Activated gamma-delta T cell (primary cell): ENCODE measurements around the gene ST14.

Experiments used
- DNase-seq: peaks from one replicate; lab custom pipeline; 2025; lab: John Stamatoyannopoulos, UW
- total RNA-seq, 2 donors: gene quantifications; one replicate each; lab custom pipeline; 2026; lab: John Stamatoyannopoulos, UW

The ST14 gene
- 0.05 to 0.61 reads per million in 2 donors for total RNA-seq

DNA sequence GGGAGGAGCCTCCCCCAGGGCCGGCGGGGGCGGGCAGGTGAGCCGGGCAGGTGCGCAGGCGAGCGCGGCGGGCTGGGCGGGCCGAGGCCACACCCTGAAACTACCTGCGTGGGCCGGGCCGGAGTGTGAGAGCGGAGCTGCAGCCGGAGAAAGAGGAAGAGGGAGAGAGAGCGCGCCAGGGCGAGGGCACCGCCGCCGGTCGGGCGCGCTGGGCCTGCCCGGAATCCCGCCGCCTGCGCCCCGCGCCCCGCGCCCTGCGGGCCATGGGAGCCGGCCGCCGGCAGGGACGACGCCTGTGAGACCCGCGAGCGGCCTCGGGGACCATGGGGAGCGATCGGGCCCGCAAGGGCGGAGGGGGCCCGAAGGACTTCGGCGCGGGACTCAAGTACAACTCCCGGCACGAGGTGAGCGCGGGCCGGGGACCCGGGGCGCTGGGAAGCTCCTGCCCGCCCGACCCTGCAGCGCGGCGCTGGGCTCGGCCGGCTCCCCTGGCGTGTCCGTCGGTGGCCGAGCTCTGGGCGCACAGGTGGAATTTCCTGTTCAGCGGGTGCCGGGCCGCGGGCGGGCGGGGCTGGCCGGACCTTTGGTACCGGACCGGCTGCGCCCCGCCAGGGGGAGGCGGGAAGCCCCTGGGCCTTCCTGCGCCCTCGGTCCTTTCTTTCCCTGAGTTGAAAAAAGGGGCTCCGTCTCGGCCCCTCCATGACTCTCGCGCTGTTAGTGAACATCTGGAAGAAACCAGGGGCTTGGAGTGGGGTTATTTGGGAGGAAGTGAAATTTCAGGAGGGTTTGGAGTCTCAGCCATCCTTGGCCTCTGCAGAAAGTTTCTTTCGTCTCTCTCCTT, at the start of gene ST14:
Gene ST14, plus strand, starts transcription at position 126 of the 841 bp plus-strand sequence. Its CDS starts 198 bp downstream, at position 324.
- no peak for DNase-seq

DNA sequence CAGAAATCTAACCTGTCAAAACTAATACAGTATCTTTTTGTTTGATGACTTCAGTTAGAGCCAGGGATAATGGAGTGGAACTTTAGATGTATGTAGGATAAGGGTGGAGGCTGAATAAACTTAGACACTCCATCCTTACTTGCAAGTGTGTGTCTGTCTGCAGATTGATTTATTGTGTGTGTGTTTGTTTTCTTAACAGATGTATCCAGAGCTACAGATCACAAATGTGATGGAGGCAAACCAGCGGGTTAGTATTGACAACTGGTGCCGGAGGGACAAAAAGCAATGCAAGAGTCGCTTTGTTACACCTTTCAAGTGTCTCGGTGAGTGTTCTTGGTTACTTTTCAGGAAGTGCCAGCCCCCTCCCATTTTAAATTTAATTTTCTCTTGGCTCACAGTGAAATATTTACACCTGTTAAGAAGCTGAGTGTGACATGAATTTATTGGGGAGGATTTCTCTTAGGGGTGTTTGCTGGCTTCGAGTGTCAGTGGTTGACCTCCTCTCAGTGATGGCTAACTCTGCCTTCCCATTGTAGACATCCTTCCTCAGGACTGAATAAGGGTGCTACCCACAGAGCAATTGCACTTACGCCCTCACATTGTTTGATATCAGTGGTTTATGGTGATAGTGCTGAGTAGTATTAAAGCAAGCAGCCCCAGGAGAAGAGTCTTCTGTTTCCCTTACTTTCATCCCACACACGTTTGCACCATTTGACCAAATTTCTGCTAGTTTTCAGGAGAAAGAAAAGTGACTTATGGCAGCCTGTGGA, 49.1 kb upstream of the ST14 start:
- DNase-seq: no peak

DNA sequence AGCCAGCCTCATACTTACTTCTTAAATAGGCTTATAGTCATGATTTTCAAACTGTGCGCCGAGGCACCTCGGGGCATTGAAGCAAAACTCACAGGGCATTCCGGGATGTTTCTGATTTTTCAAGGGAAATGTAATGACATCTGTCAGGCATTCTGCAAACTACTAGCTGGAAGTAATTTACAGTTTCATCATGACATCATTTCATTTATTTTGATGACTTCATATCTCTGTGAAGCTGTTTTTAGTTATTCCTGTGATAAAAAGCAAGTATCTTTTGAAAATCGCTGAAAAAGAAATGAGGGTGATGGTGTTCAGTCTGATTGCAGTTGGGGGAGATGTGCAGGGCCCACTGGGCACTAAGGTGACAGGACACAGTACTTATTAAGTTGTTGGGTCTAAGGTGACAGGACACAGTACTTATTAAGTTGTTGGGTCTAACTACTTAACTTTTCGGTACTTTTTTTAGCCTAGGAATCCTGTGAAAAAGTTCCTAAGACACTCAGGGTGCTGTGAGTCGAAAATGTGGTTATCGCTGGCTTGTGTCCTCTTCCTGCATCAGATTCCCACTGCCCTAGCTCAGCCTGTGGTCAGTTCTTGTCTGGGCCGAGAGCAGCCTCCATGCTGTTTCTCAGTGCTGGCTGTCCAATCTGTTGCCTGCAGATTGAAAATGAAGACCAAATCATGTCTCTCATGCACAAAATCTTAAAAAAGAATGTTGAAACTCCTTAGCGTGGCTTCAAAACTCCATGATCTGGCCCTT, 47.3 kb upstream of the ST14 start:
- no peak for DNase-seq

DNA sequence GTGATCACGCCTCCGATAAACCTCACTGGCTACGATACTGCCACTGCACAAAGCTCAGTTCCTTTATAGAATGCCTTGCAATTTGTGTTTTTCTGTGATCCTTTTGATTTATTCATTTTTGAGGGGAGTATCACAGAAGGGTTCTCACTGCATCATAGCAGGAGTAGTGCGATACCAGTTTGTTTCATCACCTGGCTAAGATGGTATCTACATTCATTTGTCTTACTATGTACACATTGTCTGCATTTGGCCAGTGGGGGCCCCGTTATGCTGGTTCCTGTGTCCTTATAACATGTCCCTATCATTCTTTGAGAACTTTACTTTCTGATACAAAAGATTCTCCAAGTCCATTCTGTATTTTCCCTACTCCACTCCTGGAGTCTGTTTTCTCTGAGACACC, 45.3 kb upstream of the ST14 start:
- DNase-seq: no peak

DNA sequence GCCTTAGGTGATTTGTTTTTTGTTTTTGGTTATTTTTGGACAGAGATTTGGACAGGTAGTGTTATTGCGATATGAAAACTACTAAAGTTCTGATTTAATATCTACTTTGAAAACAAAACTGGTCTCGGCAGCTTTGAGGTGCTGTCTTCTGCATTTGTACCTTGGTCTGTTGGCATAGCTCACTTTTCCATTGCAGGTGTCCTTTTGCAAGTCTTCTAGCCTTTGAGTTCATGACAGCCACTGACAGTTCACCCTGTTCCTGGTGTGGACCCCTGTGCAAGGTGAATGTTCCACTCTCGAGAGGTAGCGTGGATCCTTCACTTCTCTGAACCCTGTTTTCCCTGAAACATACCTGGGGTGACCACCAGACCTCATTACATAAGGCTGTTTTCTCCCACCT, 44.9 kb upstream of the ST14 start:
- no peak for DNase-seq

DNA sequence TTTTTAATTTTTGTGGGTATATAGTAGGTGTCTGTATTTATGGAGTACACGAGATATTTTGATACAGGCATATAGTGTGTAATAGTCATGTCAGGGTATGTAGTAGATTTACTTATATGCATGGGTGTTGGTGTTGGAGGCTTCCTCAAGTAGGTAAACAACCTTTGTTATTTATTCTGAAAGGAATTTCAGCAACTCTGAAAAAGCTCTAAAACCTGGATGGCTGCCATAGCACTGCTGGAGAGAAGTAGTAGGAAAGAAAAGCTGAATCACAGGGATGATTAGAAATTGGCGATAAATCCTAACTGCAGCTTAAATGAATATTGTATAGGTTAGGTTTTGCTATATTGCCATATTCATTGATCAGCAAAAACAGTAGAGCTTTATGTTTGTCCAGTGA, 44.4 kb upstream of the ST14 start:
- DNase-seq: no peak

DNA sequence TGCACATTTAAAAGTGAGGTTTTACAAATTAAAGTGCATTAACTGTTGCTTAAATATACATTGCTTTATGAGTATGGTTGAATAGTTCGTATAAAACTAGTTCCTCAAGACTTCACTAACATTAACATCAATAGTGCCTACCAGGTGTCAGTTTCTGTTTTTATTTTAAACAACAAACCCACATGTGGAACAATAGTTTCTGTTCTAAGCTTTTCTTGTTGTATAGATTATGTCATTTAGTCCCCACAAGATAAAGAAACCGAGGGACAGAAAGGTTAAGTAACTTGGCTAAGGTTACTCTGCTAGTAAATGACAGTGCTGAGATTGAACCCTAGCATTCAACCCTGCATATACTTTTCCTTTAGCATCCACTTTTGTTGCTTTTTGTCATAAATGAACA, 41.4 kb upstream of the ST14 start:
- DNase-seq: no peak

DNA sequence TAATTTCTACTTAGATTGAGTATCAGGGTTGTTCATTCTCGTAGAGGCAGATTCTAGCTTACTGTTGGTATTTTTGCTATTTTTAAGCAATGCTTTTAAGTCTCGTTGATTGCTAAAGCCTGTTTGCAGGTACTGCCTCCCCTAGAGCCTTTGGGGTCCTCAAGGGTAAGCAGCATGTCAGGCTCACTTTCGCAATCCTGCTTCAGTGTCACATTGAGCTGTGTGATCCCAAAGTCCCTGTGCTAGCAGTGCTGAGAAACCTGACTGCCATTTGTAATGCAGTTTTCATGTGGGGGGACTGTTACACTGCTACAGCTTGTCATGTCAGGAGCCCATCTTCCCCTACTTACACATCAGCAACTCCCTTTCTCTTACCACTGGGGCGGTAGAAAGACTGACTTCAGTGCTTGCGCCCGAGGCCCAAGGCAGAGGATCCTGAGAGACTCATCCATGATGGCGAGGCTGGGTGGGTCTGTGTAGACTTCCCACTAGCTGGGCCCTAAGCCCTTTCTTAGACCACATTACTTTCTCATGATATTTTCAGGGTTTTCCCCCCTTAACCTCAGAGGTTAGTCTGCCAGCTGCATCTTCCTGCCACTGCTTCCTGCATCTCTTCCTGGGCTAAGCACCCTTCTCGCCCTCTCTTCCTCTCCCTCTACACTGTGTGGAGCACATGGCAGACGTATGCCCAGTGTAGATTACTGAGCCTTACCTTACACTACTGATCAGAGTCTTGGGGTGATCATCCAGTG, 40.8 kb upstream of the ST14 start:
- no peak for DNase-seq

DNA sequence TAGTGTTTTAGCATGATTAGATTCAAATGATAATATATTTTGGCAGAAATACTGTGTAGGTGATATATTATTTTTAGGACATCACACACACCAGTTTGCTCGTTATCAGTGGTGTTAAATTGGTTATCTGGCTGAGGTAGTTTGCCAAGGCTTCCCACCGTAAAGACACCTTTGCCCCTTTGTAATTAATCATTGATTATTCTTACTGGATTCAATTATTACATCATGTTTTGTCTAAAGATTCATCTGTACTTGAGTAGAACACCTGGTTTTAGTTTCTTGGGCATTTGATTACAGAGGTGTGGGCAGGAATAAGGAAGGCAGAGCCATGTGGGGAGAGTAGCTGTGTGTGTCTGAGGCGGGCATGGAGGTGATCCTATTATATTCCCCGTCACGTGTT, 39.5 kb upstream of the ST14 start:
- DNase-seq: no peak

DNA sequence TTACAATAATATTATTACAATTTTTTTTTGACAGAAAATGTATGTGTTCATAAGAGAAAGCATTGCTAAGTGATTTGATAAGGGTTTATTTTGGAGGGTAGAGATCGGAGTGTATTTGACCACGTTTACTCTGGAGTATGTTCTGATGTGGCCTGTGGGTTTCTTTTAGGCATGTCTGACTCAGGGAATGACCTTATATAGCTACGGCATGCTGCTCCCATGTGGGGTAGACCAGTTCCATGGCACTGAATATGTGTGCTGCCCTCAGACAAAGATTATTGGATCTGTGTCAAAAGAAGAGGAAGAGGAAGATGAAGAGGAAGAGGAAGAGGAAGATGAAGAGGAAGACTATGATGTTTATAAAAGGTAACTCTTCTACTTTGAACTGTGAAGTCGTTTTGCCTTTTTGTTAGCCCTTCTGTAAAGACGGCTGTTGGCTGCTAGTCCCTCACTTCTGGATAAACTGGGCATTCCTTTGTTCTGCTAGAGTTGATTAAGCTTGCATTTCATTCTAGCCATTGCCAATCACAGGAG, 38.1 kb upstream of the ST14 start:
- no peak for DNase-seq

DNA sequence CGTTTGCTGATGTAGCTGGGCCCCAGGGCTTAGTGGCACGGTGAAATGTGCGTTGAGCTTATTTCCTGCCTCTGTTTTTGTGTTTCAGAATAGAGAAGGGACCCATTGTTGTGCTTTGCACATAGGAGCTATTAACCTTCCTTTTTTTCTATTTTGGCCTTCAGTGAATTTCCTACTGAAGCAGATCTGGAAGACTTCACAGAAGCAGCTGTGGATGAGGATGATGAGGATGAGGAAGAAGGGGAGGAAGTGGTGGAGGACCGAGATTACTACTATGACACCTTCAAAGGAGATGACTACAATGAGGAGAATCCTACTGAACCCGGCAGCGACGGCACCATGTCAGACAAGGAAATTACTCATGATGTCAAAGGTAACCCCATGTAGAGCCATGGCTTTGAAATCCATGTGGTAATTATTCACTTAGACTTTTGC, 37.4 kb upstream of the ST14 start:
- DNase-seq: no peak

DNA sequence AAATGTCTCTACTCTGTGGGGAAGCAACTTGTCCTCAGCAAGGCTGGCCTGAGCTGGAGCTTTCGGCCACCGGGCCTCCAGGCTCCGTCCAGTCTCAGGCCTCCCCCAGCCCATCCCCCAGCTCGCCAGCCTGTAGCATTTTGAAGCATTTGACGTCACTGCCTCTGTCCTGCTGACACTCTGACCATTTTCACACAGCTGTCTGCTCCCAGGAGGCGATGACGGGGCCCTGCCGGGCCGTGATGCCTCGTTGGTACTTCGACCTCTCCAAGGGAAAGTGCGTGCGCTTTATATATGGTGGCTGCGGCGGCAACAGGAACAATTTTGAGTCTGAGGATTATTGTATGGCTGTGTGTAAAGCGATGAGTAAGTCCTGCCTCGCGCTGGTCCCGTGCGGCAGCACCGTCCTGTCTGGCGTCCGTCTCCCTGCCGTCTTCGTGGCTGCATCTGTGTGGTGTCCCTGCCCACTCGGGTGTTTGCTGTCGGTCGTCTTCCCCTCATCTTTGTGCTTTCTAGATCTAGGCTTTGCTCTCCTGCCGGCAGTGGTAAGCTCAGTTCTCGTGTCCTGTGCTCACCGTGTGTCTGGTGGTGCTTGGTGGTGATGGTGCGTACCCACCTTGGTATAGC, 36.1 kb upstream of the ST14 start:
- DNase-seq: no peak

DNA sequence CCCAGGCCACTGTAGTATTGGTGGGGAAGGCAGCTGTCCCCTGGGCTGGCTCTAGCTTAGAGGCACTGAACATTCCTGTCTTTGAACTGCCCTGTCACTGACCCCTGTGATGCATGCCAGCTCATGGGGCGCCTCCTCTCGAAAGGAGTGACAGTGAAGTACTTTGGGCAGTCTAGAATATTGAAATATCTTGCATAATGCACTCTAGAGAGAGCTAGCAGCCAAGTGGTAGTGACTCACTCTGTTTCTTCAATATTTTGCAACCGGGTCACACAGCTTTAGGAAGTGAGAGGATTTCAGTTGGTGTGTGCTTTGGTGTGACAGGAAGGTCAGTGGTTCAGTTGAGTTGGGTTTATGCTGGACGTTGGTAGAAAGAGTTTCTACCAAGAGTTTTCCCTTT, 35.5 kb upstream of the ST14 start:
- no peak for DNase-seq

DNA sequence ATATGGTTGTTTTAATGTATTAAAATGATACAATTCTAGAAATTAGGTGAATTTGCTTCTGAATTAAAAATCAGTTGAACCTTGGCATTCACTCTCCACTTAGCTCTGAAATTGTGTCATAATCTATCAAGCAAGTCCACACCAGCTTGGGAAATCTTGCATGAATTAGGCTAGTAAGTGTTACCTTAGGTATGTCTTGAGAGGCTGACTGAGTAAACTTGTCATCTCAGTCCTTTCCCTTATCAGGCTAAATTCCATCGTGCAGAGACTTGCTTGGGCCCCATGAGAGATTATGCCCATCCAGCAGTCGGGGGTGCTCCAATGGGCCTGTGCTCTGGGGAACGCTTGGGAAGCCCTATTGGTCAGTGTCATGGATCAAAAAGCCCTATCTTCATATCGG, 33.9 kb upstream of the ST14 start:
- no peak for DNase-seq

DNA sequence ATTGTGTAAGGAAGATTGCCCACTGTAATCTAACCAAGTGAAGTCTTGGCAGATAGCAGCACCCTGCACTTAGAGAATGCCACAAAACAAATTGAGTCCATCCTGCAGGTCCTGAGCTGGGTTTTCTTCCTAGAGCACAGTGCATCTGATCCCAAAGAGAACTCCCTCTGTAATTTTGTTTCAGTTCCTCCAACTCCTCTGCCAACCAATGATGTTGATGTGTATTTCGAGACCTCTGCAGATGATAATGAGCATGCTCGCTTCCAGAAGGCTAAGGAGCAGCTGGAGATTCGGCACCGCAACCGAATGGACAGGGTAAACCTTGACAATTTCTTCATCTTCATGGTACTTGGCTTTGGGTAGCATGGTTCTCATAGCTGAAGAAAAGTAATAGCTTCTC, 33.1 kb upstream of the ST14 start:
- no peak for DNase-seq

DNA sequence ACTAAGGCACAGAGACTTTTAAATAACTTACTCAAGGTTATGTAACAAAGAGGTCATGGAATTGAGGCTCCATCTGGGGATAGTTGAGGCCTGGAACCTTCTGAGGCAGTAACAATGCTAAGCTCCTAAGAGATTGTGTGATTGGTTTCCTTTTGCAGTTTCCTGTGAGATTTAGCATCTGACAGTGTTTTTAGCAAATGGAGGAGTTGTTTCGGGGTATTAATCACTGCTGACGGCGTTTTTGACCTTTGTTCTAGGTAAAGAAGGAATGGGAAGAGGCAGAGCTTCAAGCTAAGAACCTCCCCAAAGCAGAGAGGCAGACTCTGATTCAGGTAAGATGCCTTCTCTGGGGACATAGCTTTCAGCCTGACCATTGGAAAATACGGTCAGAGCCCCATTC, 32.1 kb upstream of the ST14 start:
- DNase-seq: no peak

DNA sequence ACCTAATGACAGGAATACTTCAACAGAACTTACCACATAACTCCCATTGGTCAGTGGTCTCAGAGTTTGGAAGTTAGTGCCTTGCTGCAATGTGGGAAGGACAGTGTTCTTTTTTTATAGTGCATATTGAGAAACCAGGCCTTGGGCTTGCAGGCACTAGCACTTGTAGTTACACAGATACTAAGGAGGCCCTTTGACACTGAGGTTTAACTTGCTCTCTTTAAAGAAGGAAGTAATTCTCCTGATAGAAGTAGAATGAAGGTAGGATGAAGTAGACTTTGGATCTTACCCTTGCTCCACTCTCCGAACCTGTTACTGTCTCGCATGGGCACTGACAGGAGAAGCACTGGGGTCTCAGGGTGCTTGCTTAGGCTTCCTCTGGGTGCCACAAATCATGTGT, 31.0 kb upstream of the ST14 start:
- no peak for DNase-seq

DNA sequence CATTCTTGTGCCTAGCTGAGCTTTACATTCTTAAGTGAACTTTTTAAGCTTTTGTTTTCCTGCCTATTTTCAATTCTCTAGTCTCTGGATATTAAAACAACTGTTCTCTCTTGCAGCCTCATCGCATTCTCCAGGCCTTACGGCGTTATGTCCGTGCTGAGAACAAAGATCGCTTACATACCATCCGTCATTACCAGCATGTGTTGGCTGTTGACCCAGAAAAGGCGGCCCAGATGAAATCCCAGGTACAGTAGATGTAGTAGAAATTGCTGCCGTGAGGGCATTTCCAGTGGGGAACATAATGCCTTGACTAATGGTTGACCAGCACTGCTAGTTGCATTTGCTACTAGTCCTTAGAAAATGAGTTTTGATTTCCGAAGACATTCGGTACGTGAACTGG, 29.7 kb upstream of the ST14 start:
- DNase-seq: no peak

DNA sequence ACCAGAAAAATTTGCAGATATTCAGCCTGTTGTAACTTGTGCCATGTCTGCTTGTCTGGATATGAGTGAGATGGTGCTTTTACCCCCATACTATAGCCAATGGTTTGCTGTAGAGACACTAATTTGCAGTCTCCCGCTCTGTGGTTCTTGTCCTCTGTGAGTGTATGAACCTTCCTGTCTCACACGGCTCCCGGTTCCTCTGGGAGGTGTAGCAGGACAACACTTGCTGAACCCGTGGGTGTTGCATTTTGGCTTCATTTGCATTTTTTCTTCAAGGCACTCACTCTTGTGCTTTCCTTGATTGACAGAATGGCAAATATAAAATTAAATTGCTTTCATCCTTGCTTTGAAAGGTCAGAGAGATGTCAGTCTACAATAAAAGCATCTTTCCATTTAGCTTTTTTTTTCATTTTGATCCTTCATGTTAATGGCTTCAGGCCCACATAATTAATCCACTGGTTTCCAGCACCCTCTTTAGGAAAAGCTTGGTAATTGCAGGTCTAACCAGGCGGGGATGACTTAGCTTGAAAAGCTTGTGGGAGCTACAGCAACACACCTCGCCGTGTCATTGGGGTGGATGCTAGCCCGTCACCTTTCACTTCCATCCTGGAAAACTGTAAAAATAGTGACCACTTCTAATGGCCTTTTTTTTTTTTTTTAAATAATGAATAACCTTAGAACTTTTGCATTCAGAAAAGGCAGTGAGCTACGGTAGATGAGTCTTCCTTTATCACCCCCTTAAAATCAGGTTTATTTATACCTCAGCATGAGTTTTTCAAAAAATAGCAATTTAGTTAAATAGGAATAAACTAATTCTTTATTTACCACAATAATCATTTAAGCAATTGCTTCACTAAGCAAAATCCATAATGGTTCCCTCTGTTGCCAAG, 27.4 kb upstream of the ST14 start:
- DNase-seq: no peak

DNA sequence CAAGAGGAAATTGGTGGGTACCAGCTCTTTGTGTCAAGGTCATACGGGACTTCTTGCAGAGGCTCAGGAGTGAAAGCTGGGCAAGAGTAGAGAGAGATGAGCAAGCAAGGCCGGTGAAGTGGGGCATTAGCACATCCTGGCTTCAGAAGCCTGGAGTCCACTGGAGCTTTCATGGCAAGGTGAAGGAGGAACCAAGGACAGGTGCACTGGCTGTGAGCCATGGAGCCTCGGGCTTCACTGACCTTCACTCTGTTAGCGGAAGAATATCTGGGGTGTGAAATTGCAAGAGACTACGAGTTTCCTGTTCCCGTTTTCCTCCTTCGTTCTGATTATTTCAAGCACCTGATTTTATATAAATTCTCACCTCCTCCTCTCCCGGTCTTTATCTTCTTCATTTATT, 25.9 kb upstream of the ST14 start:
- no peak for DNase-seq
